ENCODE data around the gene MFAP4.

DNA sequence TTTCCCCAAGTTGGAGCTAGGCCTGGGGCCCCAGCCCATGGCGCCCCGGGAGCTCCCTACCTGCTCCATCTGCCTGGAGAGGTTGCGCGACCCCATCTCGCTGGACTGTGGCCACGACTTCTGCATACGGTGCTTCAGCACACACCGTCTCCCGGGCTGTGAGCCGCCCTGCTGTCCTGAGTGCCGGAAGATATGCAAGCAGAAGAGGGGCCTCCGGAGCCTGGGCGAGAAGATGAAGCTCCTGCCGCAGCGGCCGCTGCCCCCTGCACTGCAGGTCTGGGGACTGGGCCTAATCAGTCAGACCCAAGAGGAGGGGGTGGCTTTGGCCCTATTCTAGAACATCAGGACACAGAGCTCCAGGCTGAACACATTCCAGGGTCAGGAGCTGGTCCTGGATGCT lies 25.5 kb upstream of the MFAP4 start:
- TF ChIP-seq YY1 (IDR thresholded peaks at IDR 0.05; ENCODE audit: insufficient read depth, insufficient read length) (no peak), ZNF274 (IDR thresholded peaks at IDR 0.05; ENCODE audit: low read depth, low read length) (no peak), SUZ12 (IDR thresholded peaks at IDR 0.05; ENCODE audit: extremely low read depth, insufficient read depth, insufficient read length) (no peak)
